DOHH2 (cell line): ENCODE data around the gene VAC14.

Experiments used
- EZH2phosphoT487 ChIP-seq: fragments of 200-600 bp; sonication (generic); IDR thresholded peaks from 2 replicates; pipeline ENCODE4 v1.6.1; 2017; ENCODE audit warnings: borderline replicate concordance, mild to moderate bottlenecking, antibody characterized with exemption, low read length, moderate library complexity, mixed read lengths
- TF ChIP-seq, protein P1 (sequence below): fragments of 200-600 bp; sonication (generic); IDR thresholded peaks from one replicate; pipeline ENCODE4 v1.5.1; 2014; ENCODE audit warnings: antibody characterized with exemption, mild to moderate bottlenecking, low read depth, low read length; ENCODE audit not compliant: poor library complexity, severe bottlenecking

DNA sequence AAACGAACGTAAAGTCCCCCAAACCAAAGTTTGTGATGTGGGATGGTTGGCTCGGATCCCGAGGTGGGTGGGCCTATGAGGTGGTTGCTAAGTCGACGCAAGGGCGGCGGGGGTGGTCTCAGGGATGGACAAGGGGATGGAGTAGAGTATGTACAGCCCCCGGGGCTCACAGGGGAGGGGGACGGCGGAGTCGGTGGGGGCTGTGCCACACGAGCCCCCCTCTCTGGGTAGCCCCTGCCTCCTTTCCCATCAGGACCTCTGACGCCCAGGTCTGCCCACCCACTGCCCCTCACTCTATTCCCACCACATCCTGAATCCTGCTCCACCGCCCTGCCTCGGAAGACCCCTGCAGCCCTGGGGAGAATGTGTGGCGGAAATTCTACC is 139.4 kb downstream of the VAC14 start:
- no peak for TF ChIP-seq EZH2phosphoT487
- TF ChIP-seq, protein P1, sequence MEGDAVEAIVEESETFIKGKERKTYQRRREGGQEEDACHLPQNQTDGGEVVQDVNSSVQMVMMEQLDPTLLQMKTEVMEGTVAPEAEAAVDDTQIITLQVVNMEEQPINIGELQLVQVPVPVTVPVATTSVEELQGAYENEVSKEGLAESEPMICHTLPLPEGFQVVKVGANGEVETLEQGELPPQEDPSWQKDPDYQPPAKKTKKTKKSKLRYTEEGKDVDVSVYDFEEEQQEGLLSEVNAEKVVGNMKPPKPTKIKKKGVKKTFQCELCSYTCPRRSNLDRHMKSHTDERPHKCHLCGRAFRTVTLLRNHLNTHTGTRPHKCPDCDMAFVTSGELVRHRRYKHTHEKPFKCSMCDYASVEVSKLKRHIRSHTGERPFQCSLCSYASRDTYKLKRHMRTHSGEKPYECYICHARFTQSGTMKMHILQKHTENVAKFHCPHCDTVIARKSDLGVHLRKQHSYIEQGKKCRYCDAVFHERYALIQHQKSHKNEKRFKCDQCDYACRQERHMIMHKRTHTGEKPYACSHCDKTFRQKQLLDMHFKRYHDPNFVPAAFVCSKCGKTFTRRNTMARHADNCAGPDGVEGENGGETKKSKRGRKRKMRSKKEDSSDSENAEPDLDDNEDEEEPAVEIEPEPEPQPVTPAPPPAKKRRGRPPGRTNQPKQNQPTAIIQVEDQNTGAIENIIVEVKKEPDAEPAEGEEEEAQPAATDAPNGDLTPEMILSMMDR, result no peak
